Astrocyte (in vitro differentiated cells and primary cell): Measurements from ENCODE around the gene BOD1.

ENCODE experiments used
- EZH2 ChIP-seq: IDR thresholded peaks from 2 replicates; pipeline ENCODE4 v1.6.1; 2012; ENCODE audit warnings: mild to moderate bottlenecking, low read length, inconsistent platforms; ENCODE audit not compliant: insufficient read depth
- TF ChIP-seq, protein P1 (sequence below): IDR thresholded peaks from 2 replicates; pipeline ENCODE4 v1.5.1; 2011; ENCODE audit warnings: low read depth, mild to moderate bottlenecking, inconsistent platforms, low read length, moderate library complexity; ENCODE audit not compliant: insufficient read depth

DNA sequence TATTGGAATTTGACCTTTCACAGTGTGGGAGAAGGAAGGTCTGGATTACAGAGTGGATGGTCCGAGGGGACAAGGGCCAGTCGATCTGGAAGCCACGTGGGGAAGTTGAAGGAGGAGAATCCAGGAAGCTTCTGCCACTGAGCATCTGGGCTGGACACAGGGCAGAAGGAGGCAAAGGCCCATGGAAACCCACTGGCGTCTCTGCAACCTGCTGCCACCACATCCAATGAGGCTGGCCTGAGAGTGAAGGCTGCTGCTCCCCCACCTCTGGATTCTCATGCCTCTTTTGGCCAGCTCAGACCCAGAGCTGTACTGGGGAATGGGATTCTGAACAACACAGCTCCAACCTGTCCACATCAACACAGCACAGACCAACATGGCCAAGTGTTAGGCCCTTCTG lies 48.9 kb upstream of the BOD1 start:
- no peak for TF ChIP-seq EZH2
- TF ChIP-seq, protein P1, sequence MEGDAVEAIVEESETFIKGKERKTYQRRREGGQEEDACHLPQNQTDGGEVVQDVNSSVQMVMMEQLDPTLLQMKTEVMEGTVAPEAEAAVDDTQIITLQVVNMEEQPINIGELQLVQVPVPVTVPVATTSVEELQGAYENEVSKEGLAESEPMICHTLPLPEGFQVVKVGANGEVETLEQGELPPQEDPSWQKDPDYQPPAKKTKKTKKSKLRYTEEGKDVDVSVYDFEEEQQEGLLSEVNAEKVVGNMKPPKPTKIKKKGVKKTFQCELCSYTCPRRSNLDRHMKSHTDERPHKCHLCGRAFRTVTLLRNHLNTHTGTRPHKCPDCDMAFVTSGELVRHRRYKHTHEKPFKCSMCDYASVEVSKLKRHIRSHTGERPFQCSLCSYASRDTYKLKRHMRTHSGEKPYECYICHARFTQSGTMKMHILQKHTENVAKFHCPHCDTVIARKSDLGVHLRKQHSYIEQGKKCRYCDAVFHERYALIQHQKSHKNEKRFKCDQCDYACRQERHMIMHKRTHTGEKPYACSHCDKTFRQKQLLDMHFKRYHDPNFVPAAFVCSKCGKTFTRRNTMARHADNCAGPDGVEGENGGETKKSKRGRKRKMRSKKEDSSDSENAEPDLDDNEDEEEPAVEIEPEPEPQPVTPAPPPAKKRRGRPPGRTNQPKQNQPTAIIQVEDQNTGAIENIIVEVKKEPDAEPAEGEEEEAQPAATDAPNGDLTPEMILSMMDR = no peak
